LNCAP (cell line): ENCODE measurements around the gene MAP6D1.

Experiments
- CTCF ChIP-seq: fragments of 450-650 bp; IDR thresholded peaks from 2 replicates; pipeline ENCODE4 v1.5.1; 2017; ENCODE audit warnings: mild to moderate bottlenecking

The MAP6D1 gene

GRCh38 chr3:183779896-183780465 is 45.4 kb downstream of the MAP6D1 start:
- no peak for TF ChIP-seq CTCF

DNA sequence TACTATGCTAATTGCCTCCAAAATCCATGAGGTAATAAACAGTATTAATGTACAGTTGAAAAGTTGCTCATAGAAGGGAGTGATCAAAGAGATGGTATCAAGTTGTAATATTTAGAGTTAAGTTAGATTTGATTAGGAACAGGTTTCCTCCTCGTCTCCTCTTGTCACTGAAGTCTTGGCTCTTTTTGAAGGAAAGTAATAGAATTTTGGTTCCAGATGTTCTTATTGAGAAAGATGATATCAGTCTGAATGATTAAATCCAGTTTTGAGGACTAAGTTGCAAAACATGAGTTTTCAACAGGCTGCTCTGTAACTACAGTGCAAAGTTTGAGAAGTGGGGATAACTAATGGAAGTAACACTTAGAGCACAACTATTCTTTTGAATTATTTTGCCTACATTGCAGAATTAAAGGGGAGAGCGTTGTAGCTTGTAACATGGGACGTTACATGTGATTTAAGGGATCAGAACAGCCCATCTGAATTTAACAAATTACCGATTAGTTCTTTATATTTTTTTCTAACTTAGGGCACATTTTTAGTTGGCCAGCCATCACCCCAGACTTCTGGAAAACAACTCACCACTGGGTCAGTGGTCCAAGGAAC is 48.3 kb downstream of the MAP6D1 start:
- TF ChIP-seq CTCF, result no peak

DNA sequence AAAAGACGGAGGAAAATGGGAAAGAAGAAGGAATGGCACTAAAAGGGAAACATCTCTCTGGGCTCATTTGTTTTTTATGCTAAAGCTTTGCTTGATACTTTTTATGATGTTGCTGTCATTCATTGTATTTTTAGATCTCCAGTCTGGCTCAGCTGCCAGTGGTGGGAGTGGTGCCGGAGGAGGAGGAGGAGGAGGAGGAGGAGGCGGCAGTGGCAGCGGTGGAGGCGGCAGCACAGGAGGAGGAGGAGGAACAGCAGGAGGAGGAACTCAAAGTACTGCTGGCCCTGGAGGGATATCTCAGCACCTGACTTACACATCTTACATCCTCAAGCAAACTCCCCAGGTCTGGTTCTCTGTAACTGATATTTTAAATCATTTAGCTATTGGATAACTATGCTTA is 49.6 kb downstream of the MAP6D1 start:
- no peak for TF ChIP-seq CTCF

DNA sequence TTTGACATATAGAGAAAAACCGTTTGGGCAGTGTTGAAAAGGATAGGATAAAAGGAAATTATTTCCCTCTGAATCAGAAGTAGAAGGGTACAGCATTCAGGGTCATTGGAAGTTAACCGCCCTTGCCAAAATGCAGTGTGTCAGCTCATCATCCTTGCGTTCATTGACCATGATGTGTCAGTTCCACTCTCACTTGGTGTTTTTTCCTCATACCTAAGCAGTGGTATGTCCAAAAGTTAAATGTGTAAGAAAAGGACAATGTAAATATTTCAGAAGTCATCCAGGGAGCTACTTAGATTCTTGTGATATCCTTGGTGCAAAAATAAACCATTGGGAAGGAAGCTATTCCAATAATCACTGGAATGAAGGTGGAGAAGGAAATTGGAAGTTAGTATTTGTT is 50.7 kb downstream of the MAP6D1 start:
- TF ChIP-seq CTCF, result no peak

DNA sequence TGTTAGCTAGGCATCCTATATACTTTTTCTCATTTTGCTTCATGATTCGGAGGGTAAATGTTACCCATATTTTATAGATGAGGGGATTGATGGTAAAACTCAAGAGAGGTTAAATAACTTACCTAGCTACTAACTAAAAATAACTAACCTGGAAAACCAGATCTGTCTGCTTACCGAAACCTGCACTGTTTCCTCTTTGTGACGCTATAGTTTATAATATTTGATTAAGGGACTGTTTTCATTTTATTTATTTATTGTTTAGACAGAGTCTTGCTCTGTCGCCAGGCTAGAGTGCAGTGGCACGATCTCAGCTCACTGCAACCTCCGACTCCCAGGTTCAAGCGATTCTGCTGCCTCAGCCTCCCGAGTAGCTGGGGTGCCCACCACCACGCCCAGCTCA is 55.9 kb downstream of the MAP6D1 start:
- no peak for TF ChIP-seq CTCF

- TF ChIP-seq CTCF, result no peak
These were observed 57.3 kb downstream of the MAP6D1 start for GRCh38 chr3:183768114-183768513.

DNA sequence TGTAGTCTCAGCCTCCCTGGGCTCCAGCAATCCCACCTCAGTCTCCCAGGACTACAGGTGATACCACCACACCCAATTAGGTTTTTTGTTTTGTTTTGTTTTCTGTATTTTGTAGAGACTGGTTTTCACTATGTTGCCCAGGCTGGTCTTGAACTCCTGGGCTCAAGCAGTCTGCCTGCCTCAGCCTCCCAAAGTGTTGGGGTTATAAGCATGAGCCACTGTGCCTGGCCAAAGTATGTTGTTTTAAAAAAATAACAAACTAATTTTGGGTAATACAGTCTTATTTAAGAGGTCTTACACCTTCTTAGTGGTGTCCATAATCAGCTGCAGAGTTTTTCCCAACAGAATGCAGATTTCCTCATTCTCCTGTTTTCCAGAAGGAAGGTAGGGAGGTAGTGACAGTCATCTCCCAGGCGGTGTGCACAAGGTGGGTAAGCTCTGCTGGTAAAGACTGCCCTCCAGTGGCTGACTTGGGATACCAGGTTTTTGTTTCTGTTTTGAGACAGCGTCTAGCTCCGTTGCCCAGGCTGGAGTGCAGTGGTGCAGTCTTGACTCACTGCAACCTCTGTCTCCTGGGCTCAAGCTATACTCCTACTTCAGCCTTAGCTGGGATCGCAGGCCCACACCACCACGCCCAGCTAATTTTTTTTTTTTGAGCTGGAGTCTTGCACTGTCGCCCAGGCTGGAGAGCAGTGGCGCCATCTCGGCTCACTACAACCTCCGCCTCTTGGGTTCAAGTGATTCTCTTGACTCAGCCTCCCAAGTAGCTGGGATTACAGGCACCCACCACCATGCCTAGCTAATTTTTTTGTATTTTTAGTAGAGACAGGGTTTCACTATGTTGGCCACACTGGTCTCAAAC is 58.4 kb downstream of the MAP6D1 start:
- peak; percentile 82 for TF ChIP-seq CTCF
